ENCODE results near the gene SHISA4.
A peak's percentile ranks its signal among the peaks of the same experiment; 100 is the strongest.
"Not testable (repeated sequence)": the region's sequence is repeated elsewhere in the genome, so short reads cannot be mapped to it uniquely, and the experiment has no call there.

The SHISA4 gene

DNA sequence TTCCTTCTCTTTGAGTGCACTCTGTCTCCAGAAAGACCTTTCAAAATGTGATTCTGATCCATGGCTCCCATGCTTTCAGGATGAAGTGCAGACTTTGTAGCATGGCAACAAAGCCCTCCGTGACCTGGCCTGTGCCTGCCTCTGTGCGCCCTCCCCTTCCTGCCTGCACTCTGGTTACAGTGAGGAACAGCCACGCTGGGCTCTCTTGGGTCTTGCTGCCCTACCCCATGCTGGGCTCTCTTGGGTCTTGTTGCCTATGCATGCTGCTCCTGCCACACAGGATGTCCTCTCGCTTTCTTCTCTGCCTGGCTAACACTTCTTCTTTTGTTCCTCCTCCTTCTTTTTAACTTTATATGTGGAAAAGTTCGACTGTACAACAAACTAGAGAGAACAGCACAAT, 29.6 kb downstream of the SHISA4 start:
- DNase-seq (ENCODE audit: low read depth, low spot score), result no peak
- no peak overlapping the region for H3K27ac ChIP-seq

DNA sequence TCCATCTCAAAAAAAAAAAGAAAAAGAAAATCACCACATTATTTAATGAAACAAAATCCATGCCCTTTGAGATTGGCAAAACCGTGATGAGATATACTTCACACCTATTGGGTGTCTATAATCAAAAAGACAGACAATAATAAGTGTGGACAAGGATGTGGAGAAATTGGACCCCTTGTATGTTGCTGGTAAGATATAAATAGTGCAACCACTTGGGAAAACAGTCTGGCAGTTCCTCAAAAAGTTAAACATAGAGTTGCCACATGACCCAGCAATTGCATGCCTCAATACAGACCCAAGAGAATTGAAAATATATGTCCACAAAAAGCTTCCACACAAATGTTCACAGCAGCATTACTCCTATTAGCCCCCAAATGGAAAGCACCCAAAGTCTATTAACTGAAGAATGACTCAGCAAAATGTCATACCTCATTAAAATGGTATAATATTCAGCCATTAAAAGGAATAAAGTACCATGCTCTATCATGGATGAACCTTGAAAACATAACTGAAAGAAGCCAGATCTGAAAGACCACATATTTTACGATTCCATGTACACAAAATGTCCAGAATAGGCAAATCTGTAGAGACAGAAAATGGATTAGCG, 33.4 kb downstream of the SHISA4 start:
- no peak overlapping the region for H3K27ac ChIP-seq
- no peak for DNase-seq (ENCODE audit: low read depth, low spot score)

DNA sequence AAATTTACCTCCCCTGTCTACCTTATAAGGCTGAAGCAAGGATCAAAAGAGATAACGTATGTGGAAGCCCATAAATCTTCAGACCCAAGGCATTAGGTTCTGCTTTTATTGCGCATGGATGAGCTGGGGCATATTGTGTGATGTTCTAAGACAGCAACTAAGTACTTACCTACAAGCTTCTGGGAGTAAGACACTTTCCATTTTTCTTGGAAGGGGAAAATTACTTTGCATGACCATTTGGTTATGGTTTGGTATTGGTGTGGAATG, 36.5 kb downstream of the SHISA4 start:
- no peak for DNase-seq (ENCODE audit: low read depth, low spot score)
- no peak overlapping the region for H3K27ac ChIP-seq

DNA sequence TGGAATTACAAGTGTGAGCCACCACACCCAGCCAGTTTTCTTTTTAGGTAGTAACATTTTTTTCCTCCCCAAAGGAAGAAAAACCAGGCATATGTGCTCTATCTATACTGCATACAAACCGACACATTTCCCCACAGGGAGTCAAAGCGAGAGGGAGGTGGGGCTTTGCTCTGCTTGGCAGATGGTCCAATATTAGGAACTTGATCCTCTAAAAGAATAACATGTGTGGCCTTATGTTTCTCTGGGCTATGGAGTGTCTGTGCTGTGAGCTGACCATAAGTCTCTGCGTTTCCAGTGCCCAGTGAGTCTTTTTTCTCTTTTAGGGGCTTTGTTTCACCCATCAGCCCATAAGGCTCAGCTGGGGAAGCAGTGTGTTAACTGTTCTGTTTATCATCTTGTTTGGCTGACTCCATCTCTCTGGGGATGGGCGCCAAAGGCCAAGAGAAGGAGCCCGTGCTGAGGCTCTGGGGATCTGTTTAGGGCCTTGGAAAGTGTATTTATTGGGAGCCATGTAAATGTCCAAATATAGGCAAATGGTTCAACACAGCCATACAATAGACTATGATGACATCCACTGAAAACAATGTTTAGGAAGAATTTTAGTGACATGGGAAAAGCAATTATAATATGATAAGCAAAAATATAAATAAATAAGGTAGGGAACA, 37.4 kb downstream of the SHISA4 start:
- DNase-seq (ENCODE audit: low read depth, low spot score), result no peak
- H3K27ac ChIP-seq, result no peak overlapping the region

DNA sequence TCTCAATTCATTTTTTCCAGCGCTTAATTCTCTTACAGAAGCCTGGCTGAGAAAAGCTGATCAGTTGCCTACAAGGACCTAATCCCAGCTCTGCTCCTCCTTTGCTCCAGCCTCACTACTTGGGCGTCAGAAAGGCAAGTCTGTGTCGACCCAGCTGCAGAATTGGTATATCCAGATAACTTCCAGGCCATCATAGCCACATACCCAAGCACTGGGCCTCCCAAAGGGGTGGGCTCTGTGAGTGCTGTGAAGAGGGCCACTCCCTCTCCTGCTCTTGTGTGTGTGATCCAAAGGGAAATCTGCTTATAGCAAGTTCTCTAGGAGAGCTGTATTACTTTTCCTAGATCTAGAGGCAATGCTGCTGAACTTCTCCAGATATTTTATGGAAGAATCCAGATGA, 39.6 kb downstream of the SHISA4 start:
- no peak for DNase-seq (ENCODE audit: low read depth, low spot score)

DNA sequence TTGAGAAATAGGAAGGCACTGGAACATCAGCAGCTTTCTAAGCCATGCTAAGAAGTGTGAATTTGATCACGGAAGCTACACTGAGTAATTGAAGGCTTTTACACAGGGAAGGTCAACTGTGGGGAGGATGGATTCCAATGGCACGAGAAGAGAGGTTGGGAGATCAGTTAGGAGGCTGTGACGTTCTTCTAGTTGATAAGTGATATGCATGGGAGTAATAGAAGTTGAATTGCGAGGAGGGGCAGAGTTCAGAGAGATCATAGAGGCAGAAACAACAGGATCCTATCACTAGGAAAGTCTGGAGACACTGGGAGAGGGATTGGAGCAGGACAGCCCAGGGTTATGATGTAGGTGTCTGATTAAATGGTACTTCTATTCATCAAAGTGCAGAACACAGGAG, 41.4 kb downstream of the SHISA4 start:
- H3K27ac ChIP-seq, result no peak overlapping the region
- no peak for DNase-seq (ENCODE audit: low read depth, low spot score)

More for the DNA sequence above, 39.6 kb downstream of the SHISA4 start:
- H3K27ac ChIP-seq, result no peak overlapping the region

DNA sequence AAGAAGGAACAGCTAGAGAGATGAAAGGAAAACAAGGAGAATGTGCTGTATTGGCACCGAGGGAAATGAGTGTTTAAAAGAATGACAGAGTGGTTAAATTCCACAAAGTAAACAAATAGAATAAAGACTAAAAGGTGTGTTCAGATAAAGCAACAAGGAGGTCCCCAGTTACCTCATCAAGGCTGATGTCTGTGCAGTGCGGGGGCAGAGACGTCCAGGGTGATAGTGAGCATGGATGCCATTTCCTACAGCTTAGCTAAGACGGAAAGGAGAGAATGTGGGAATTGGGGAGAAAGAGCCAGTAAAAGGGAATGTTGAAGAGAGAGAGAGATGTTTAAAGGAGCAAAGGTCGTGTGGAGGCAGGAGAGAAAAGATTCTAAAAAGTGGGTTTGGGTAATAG, 42.1 kb downstream of the SHISA4 start:
- H3K27ac ChIP-seq, result no peak overlapping the region
- DNase-seq (ENCODE audit: low read depth, low spot score), result no peak

DNA sequence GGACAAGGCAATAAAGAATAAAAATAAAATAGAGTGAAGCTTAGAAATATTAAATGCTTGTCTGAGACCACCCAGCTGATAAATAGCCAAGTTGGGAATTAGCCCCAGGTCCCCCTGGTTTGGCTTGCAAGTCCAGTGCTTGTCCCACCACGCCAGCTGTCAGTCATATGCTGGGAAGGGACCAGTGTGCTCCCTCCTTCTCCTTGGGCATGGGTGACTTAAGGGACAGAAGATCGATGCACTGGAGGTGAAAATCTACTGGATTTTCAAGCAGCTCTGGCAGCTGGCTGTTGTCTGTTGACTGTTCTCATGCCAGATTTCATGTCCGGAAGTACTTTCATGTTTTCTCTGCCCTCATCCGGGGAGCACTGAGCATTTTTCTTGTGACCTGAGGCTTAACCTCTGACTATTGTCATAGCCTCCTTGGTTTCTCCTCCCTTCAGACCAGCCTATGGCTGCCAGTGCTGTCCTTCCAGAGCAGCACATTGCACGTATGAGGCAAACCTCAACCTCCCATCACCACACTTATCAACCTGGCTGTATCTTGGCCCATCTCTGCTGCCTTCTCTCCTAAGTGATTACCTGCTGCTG, 45.2 kb downstream of the SHISA4 start:
- no peak for DNase-seq (ENCODE audit: low read depth, low spot score)
- H3K27ac ChIP-seq, result no peak overlapping the region

DNA sequence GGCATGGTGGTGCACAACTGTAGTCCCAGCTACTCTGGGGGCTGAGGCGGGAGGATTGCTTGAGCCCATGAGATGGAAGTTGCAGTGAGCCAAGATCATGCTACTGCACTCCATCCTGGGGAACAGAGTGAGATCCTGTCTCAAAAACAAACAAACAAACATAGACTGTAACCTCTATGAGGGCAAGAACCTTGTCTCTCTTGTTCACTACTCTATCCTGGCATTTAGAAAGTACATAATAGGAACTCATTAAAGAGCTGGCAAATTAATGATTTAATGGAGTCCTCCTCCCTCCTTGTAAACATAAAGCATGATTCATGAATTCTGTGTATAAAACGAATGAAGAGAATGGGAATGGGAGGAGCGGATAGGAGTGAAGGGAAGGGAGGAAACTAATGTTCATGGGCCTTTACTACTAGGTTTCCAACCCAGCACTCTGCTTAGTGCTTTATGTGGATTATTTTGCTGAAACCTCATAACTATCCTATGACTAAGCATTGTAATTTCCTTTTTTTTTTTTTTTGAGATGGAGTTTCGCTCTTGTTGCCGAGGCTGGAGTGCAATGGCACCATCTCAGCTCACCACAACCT, 49.0 kb downstream of the SHISA4 start:
- no peak for DNase-seq (ENCODE audit: low read depth, low spot score)
- H3K27ac ChIP-seq, result peak overlapping the region; percentile 13

DNA sequence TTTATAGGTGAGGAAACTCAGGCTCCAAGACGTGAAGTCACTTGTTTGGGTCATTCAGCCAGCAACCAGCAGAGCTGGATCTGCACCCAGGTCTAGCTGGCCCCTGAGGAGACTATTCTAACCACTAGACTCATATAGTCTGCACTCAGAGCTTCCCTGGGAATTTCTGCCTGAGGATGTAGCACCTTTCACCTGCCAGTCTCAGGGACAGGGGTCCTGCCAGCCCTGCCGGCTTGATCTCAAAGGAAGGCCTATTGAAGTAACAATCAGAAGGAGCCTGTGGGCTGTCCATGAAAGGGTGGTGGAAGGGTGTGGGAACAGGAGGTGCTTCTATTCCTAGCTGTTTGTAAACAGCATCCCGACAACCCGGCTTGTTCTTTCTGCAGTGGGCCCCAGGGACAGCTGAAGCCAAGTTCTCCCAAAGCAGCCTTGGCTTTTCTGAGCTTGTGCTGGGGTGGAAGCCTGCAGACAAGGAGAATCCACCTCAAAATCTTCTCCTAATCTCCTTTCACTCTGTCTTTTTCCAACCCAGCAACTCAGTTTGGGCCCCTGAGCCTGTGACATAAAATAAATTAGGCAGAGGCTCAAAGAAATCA, 49.8 kb downstream of the SHISA4 start:
- no peak overlapping the region for H3K27ac ChIP-seq
- DNase-seq (ENCODE audit: low read depth, low spot score), result no peak

DNA sequence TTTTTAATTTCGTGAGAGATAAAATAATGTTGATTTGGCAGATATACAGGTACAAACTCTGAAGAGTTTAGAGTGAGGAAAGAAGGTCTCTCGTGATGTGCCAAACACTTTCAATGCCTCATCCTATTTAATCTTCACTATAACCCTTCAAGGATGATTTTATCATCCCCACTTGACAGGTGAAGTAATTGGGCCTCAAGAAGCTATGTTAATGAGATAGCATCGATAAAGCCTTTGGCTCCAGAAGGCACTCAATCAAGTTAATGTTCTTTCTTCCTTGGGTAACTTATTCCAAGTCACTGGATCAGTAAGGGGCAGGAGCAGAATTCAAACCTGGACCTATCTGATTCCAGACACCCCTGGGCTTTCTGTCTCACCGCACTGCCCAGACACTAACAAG, 50.5 kb downstream of the SHISA4 start:
- no peak for DNase-seq (ENCODE audit: low read depth, low spot score)
- no peak overlapping the region for H3K27ac ChIP-seq

DNA sequence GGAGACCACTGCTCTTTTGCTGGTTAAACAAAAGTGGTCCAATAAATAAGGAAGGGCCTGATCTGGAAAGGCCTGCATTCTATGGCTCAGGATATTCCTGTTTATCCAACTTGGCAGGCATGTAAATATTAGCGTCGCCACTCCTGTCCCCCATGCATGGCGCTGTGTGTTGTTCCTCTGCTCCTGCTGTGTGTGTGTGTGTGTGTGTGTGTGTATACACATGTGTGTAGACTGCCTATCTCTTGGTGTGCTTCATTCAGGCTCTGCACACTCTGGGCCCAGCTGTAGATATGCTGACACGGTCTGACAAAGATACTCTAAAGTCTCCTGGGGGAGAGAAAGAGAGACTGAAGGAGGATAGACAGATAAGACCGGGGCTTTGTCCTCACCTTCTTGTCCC, 50.9 kb downstream of the SHISA4 start:
- no peak for DNase-seq (ENCODE audit: low read depth, low spot score)
- H3K27ac ChIP-seq, result no peak overlapping the region

DNA sequence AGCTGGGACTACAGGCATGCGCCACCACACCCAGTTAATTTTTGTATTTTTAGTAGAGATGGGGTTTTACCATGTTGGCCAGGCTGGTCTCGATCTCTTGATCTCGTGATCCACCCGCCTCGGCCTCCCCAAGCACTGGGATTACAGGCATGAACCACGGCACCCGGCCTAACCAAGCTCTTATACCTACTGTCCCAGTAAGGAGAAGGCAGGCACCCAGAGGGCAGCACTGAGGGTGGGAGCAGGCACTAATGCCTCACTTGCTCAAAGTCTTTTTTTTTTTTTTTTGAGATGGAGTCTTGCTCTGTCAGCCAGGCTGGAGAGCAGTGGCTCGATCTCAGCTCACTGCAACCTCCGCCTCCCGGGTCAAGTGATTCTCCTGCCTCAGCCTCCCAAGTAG, 51.6 kb downstream of the SHISA4 start:
- DNase-seq (ENCODE audit: low read depth, low spot score); H3K27ac ChIP-seq: not testable (repeated sequence)

DNA sequence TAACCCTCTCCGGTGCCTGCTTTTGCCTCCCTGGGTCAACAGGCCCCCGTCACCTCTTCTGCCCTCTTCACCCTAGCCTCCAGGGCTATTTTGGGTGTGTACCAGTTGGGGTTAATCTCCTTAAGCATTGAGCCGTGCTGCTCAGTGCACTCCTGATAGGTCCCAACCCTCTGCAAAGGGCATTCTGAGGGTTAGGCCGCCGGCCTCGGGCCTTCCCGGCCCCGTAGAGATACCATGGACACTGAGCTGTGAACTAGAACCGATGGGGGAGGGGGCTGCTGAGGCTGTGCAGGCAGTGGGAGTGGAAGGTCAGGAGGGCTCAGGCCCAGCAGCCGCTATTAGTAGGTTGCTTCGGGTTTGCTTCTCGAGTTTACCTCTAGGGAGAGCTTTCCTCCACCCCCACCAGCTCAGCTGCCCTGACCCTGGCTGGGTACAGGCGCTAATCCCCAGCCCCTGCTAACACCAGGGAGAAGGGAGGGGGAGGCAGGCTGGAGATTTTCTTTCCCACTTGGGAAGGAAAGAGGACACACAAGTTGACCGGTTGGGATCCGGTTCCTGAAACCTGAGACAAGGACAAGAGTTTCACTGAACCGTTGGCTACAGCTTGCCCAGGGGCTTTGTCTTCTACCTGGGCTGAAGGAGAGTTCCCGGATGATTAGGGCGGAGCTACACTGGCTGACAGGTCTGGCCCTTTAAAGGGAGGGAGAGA, 52.9 kb downstream of the SHISA4 start:
- DNase-seq (ENCODE audit: low read depth, low spot score), result no peak
- no peak overlapping the region for H3K27ac ChIP-seq

DNA sequence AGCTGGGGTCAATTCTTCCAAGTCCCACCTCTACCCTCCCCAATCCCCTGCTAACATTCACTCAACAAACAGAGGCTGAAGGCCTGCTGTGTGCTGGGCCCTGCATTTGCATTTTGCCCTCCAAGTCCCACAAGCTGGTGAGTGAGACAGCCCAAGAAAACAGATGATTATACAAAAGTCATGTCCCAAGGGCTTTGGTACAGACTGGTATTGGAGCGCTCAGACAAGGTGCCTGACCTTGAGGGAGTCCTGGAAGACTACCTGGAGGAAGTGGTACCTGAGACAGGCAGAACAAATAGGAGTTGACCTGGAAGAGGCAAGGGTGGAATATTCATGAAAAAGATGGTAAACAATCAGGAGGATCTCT, 53.4 kb downstream of the SHISA4 start:
- H3K27ac ChIP-seq, result no peak overlapping the region
- no peak for DNase-seq (ENCODE audit: low read depth, low spot score)

Data from epithelial cell of prostate (primary cell).